ENCODE measurements around the gene SLC16A11. TPM values are rescaled to one million over a fixed set of nuclear protein-coding genes. Genes with fewer than 3 reads are reported as not detected.
A peak's percentile ranks its signal among the peaks of the same experiment; 100 is the strongest.

Gene SLC16A11
- total and polyA plus RNA-seq, 8 donors, result 0.61 to 17.3 (median 3.0) TPM

- no peak for FAIRE-seq
These were observed 28.6 kb downstream of the SLC16A11 start for GRCh38 chr17:7014995-7015958.

GRCh38 chr17:7014261-7014994, 29.5 kb downstream of the SLC16A11 start:
- DNase-seq (peak; percentile 96 to 99 (median 97)), ATAC-seq (peak; percentile 86 to 88 (median 86)), FAIRE-seq (peak; percentile 49)
- no peaks in the 10 kb centered on the region for H3K9me3 ChIP-seq
- intact Hi-C loops (cut with DNase I), result no loop called here
- H3K4me1 ChIP-seq, result peaks cover 8 to 18% (median 15%) of the 10 kb centered on the region in 3 donors
- TF ChIP-seq CTCF (IDR thresholded peaks at IDR 0.05), result peak; percentile 62 to 81 (median 72)
- H3K27ac ChIP-seq, result peak overlapping the region; percentile 81 to 99 (median 97)
- no peaks in the 10 kb centered on the region for H3K27me3 ChIP-seq
- no peaks in the 10 kb centered on the region for H3K36me3 ChIP-seq
- WGBS, 2 donors, result 0 to 1% methylated on average over 55 to 75 of the region's 75 CpGs
- peak overlapping the region; percentile 42 to 87 (median 76) for H3K4me3 ChIP-seq

More at GRCh38 chr17:7014995-7015958, 28.6 kb downstream of the SLC16A11 start:
- peak in 1 of 4 donors; percentile 0 for ATAC-seq
- intact Hi-C loops (cut with DNase I), result no loop called here
- H3K27me3 ChIP-seq, result no peaks in the 10 kb centered on the region
- peak overlapping the region; percentile 81 to 99 (median 97) for H3K27ac ChIP-seq
- peak in 1 of 6 donors; percentile 55 for DNase-seq
- no peaks in the 10 kb centered on the region for H3K36me3 ChIP-seq
- H3K4me1 ChIP-seq, result peaks cover 8 to 18% (median 13%) of the 10 kb centered on the region in 3 donors
- WGBS, 2 donors, result 19 to 27% methylated on average over 44 to 56 of the region's 56 CpGs
- H3K4me3 ChIP-seq, result peak overlapping the region; percentile 42 to 87 (median 76)
- H3K9me3 ChIP-seq, result no peaks in the 10 kb centered on the region
- TF ChIP-seq CTCF (IDR thresholded peaks at IDR 0.05), result no peak

- Histone ChIP-seq H3K9me3 (no peaks in the 10 kb centered on the region), H3K36me3 (no peaks in the 10 kb centered on the region), H3K4me3 (peak overlapping the region; percentile 61 to 87 (median 76)), H3K27ac (peak overlapping the region; percentile 95 to 99 (median 97)), H3K27me3 (no peaks in the 10 kb centered on the region), H3K4me1 (peaks cover 8 to 18% (median 15%) of the 10 kb centered on the region in 3 donors)
- no peak for FAIRE-seq
- no peak for ATAC-seq
- WGBS, 2 donors, result 1% methylated on average over 6 of the region's 6 CpGs
- TF ChIP-seq CTCF (IDR thresholded peaks at IDR 0.05), result no peak
- intact Hi-C loops (cut with DNase I), result no loop called here
- DNase-seq, result no peak
These were observed 32.0 kb downstream of the SLC16A11 start for GRCh38 chr17:7011942-7012254.

GRCh38 chr17:7011415-7011814, 32.5 kb downstream of the SLC16A11 start:
- no peak for TF ChIP-seq CTCF (IDR thresholded peaks at IDR 0.05)
- H3K4me1 ChIP-seq, result peaks cover 8 to 18% (median 15%) of the 10 kb centered on the region in 3 donors
- H3K9me3 ChIP-seq, result no peaks in the 10 kb centered on the region
- H3K27ac ChIP-seq, result no peak overlapping the region
- DNase-seq (no peak), ATAC-seq (no peak), FAIRE-seq (no peak)
- peak overlapping the region; percentile 61 to 87 (median 76) for H3K4me3 ChIP-seq
- no peaks in the 10 kb centered on the region for H3K36me3 ChIP-seq
- H3K27me3 ChIP-seq, result no peaks in the 10 kb centered on the region
- WGBS, 2 donors, result 23 to 25% methylated on average over 14 of the region's 14 CpGs
- intact Hi-C loops (cut with DNase I), result no loop called here

Data from pancreas (tissue), 10 donors.